CD14-positive monocyte (primary cell): Measurements from ENCODE around the gene PTGR1. TPM values are rescaled to one million over a fixed set of nuclear protein-coding genes. Genes with fewer than 3 reads are reported as not detected.
A peak's percentile ranks its signal among the peaks of the same experiment; 100 is the strongest.

Experiments
- DNase-seq, 3 donors: peaks; one replicate each; pipeline ENCODE4 v3.0.0-alpha.2; 2011 to 2022
- H2AFZ ChIP-seq: 2 replicates; pipeline ENCODE4 v1.6.0; 2012; ENCODE audit warnings: mild to moderate bottlenecking, low read depth, low read length, inconsistent platforms; ENCODE audit not compliant: insufficient read depth, poor library complexity, severe bottlenecking
- H3K27ac ChIP-seq, 2 donors: 1 replicate in 1 of 2; 2 replicates in 1 of 2; pipeline ENCODE4 v1.5.1; 2012 to 2013; ENCODE audit warnings: low read length in 2 of 2, control low read depth in 1 of 2, inconsistent platforms in 1 of 2, low read depth in 1 of 2, mild to moderate bottlenecking in 1 of 2
- H3K27me3 ChIP-seq, 2 donors: one replicate each; pipeline versions ENCODE4 v1.6.0 to v1.6.1; 2011 to 2013; ENCODE audit warnings: low read length in 2 of 2; ENCODE audit not compliant: control insufficient read depth in 2 of 2, insufficient read depth in 2 of 2
- H3K36me3 ChIP-seq, 2 donors: replicated peaks in 1 of 2; 1 replicate in 1 of 2; 2 replicates in 1 of 2; pipeline versions ENCODE4 v1.5.1 to v1.6.1; 2012 to 2013; ENCODE audit warnings: low read length in 2 of 2, control low read depth in 1 of 2, inconsistent platforms in 1 of 2, mild to moderate bottlenecking in 1 of 2; ENCODE audit not compliant: insufficient read depth in 2 of 2, control insufficient read depth in 1 of 2
- H3K4me1 ChIP-seq, 2 donors: 1 replicate in 1 of 2; 2 replicates in 1 of 2; pipeline versions ENCODE4 v1.5.1 to v1.6.1; 2012 to 2013; ENCODE audit warnings: low read length in 2 of 2, control low read depth in 1 of 2, inconsistent platforms in 1 of 2, mild to moderate bottlenecking in 1 of 2, moderate library complexity in 1 of 2; ENCODE audit not compliant: insufficient read depth in 2 of 2, control insufficient read depth in 1 of 2
- H3K4me2 ChIP-seq: replicated peaks from 2 replicates; pipeline ENCODE3; 2012; ENCODE audit warnings: low read length, moderate library complexity, mild to moderate bottlenecking; ENCODE audit not compliant: poor library complexity, severe bottlenecking; ENCODE audit errors: extremely low read depth
- H3K4me3 ChIP-seq, 3 experiments: fragments of 200-600 bp in 1 of 3; sonication (generic) in 1 of 3; replicated peaks in 1 of 3; 1 replicate in 2 of 3; 2 replicates in 1 of 3; pipeline ENCODE4 v1.5.1; 2011 to 2013; ENCODE audit warnings: low read length in 3 of 3, mild to moderate bottlenecking in 3 of 3, control low read depth in 2 of 3, low read depth in 2 of 3, inconsistent platforms in 1 of 3, moderate library complexity in 1 of 3
- H3K79me2 ChIP-seq: 2 replicates; pipeline ENCODE4 v1.6.0; 2012; ENCODE audit warnings: mild to moderate bottlenecking, control low read depth, inconsistent platforms, low read length, moderate library complexity; ENCODE audit not compliant: insufficient read depth
- H3K9ac ChIP-seq: 2 replicates; pipeline ENCODE4 v1.6.0; 2017; ENCODE audit warnings: low read length, mild to moderate bottlenecking; ENCODE audit not compliant: insufficient read depth, poor library complexity, severe bottlenecking
- H3K9me3 ChIP-seq, 2 donors: replicated peaks in 1 of 2; 1 replicate in 1 of 2; 2 replicates in 1 of 2; pipeline versions ENCODE4 v1.5.1 to v1.6.1; 2012 to 2013; ENCODE audit warnings: low read length in 2 of 2, control low read depth in 1 of 2; ENCODE audit not compliant: control insufficient read depth in 1 of 2, insufficient read depth in 1 of 2
- H4K20me1 ChIP-seq: 2 replicates; pipeline ENCODE4 v1.6.0; 2012; ENCODE audit warnings: mild to moderate bottlenecking, low read length, control low read depth, moderate library complexity; ENCODE audit not compliant: insufficient read depth
- H3K27ac Mint-ChIP-seq, 7 donors: one replicate each; pipeline ENCODE4 v1.8.0; 2020; ENCODE audit warnings: mild to moderate bottlenecking in 7 of 7, mixed read lengths in 7 of 7, moderate library complexity in 6 of 7, inconsistent platforms in 2 of 7
- H3K27me3 Mint-ChIP-seq, 3 donors: one replicate each; pipeline ENCODE4 v1.8.0; 2021 to 2022; ENCODE audit warnings: low read depth in 3 of 3, mild to moderate bottlenecking in 3 of 3, mixed read lengths in 3 of 3, moderate library complexity in 3 of 3, inconsistent platforms in 1 of 3
- H3K36me3 Mint-ChIP-seq, 2 donors: one replicate each; pipeline ENCODE4 v1.8.0; 2020; ENCODE audit warnings: mixed read lengths in 2 of 2, inconsistent platforms in 1 of 2, mild to moderate bottlenecking in 1 of 2
- H3K4me1 Mint-ChIP-seq: one replicate; pipeline ENCODE4 v1.8.0; 2020; ENCODE audit warnings: mild to moderate bottlenecking, mixed read lengths
- H3K4me3 Mint-ChIP-seq, 2 donors: one replicate each; pipeline ENCODE4 v1.8.0; 2020; ENCODE audit warnings: mild to moderate bottlenecking in 2 of 2, mixed read lengths in 2 of 2, moderate library complexity in 1 of 2
- H3K9me3 Mint-ChIP-seq, 7 donors: one replicate each; pipeline ENCODE4 v1.8.0; 2020 to 2022; ENCODE audit warnings: mixed read lengths in 7 of 7, mild to moderate bottlenecking in 6 of 7, moderate library complexity in 6 of 7, inconsistent platforms in 2 of 7
- WGBS: methylation state at CpG from one replicate; pipeline ENCODE4 v1.1.5; 2013; ENCODE audit warnings: missing lambda C conversion rate; ENCODE audit not compliant: insufficient coverage; 5-methylcytosine and 5-hydroxymethylcytosine counted together
- intact Hi-C, 2 donors: fragments of 100-400 bp; cut with micrococcal nuclease; formaldehyde crosslinking; loops; one replicate each; pipeline versions ENCODE4 v1.15.0 to v1.15.1; 2023
- polyA plus RNA-seq, 3 donors: library from polyadenylated mRNA; depleted of rRNA in 1 of 3; unstranded in 2 of 3; stranded (reverse) in 1 of 3; fragments of 300-500 nt in 2 of 3; fragments of >200 nt in 1 of 3; fragmentation: Illumina TruSeq in 2 of 3; gene quantifications; 1 replicate in 2 of 3; 2 replicates in 1 of 3; pipeline ENCODE4 v1.2.3, GENCODE V29; 2012 to 2021
- TF ChIP-seq, protein P1 (sequence below): fragments of 200-600 bp; IDR thresholded peaks from one replicate; pipeline ENCODE4 v1.8.0; 2022; ENCODE audit warnings: antibody characterized with exemption, mild to moderate bottlenecking

Gene PTGR1
- polyA plus RNA-seq, 3 donors = 0.41 to 1.1 (median 0.68) TPM

DNA sequence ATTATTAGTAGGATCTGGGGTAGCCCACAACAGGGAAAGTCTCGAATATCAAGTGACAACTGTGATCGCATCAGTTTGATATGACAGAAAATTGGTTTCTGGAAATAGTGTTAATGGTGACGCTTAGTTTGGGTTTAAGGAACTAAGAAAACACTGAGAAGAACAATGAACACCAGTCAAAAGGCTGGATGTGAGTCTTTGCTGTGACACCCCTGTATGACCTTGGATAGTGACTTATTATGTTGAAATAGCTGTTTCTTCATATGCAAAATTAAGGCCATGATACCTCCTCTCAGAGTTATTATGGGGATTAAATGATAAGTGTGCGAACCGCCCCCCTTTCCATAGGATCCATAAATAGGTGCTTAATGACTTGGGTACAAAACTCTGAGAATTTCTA lies 32.6 kb upstream of the PTGR1 start:
- Mint-ChIP-seq H3K4me3 (peak overlapping the region; percentile 93), H3K27ac (peak overlapping the region; percentile 89 to 95 (median 93)), H3K36me3 (peaks cover 5 to 6% of the 10 kb centered on the region in 2 donors), H3K4me1 (peaks cover 42% of the 10 kb centered on the region), H3K27me3 (peaks cover 0 to 2% (median 0%) of the 10 kb centered on the region in 3 donors), H3K9me3 (no peaks in the 10 kb centered on the region)
- Histone ChIP-seq H3K4me2 (peak overlapping the region; percentile 87), H3K27me3 (no peaks in the 10 kb centered on the region), H3K27ac (peak overlapping the region; percentile 74 to 90), H3K9ac (peak overlapping the region; percentile 93), H2AFZ (peak overlapping the region; percentile 97), H4K20me1 (peaks cover 24% of the 10 kb centered on the region), H3K4me1 (peaks cover 21 to 23% of the 10 kb centered on the region in 2 donors), H3K4me3 (peak overlapping the region; percentile 70 to 92 (median 76)), H3K79me2 (peaks cover 53% of the 10 kb centered on the region), H3K9me3 (no peaks in the 10 kb centered on the region), H3K36me3 (no peaks in the 10 kb centered on the region)
- peak; percentile 48 to 69 (median 57) for DNase-seq
- intact Hi-C loops = loop anchor here in 1 of 2 donors (5.0 kb wide), 1 partner anchor 150 kb away; the partner anchor contains the start of gene ECPAS
- TF ChIP-seq, protein P1, sequence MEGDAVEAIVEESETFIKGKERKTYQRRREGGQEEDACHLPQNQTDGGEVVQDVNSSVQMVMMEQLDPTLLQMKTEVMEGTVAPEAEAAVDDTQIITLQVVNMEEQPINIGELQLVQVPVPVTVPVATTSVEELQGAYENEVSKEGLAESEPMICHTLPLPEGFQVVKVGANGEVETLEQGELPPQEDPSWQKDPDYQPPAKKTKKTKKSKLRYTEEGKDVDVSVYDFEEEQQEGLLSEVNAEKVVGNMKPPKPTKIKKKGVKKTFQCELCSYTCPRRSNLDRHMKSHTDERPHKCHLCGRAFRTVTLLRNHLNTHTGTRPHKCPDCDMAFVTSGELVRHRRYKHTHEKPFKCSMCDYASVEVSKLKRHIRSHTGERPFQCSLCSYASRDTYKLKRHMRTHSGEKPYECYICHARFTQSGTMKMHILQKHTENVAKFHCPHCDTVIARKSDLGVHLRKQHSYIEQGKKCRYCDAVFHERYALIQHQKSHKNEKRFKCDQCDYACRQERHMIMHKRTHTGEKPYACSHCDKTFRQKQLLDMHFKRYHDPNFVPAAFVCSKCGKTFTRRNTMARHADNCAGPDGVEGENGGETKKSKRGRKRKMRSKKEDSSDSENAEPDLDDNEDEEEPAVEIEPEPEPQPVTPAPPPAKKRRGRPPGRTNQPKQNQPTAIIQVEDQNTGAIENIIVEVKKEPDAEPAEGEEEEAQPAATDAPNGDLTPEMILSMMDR = no peak
- WGBS = 10% methylated on average over 2 of the region's 5 CpGs

DNA sequence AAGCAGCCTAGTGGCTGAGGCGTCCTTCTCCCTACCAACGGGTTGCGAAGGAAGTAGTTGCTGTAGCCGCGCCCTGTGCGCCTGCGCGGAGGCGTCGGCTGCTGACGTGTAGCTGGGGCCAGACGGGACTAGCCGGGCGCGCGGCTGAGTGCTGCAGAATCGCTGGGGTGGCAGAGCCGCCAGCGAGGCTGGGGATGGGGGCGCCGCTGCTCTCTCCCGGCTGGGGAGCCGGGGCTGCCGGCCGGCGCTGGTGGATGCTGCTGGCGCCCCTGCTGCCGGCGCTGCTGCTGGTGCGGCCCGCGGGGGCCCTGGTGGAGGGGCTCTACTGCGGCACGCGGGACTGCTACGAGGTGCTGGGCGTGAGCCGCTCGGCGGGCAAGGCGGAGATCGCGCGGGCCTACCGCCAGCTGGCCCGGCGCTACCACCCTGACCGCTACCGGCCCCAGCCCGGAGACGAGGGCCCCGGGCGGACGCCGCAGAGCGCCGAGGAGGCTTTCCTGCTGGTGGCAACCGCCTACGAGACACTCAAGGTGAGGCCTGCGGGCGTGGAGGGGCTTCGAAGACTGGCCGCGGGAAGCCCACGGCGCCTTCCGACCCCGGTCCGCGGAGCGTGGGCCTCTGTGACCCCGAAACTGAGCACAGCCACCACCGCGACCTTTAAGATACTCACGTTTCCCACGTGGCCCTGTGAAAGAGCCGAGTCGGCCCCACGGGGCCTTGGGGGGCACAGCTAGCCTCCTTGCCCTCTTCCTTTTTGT lies 31.9 kb upstream of the PTGR1 start, which contains the start of gene DNAJC25:
Gene DNAJC25 (plus strand): TSS at position 121 of the 758 bp plus-strand sequence. CDS start 74 bp downstream, at position 195.
- Mint-ChIP-seq H3K9me3 (no peaks in the 10 kb centered on the region), H3K27me3 (peaks cover 0 to 2% (median 0%) of the 10 kb centered on the region in 3 donors), H3K4me3 (peak within 1 kb of the TSS; percentile 93 to 96), H3K36me3 (peaks cover 5 to 6% of the 10 kb centered on the region in 2 donors), H3K4me1 (peaks cover 42% of the 10 kb centered on the region), H3K27ac (peak within 1 kb of the TSS; percentile 89 to 95 (median 93))
- Histone ChIP-seq H3K27me3 (no peaks in the 10 kb centered on the region), H3K9me3 (no peaks in the 10 kb centered on the region), H2AFZ (peak within 1 kb of the TSS; percentile 97), H4K20me1 (peaks cover 18% of the 10 kb centered on the region), H3K36me3 (no peaks in the 10 kb centered on the region), H3K9ac (peak within 1 kb of the TSS; percentile 93), H3K79me2 (peaks cover 47% of the 10 kb centered on the region), H3K27ac (peak within 1 kb of the TSS; percentile 74 to 90), H3K4me1 (peaks cover 21 to 23% of the 10 kb centered on the region in 2 donors), H3K4me3 (peak within 1 kb of the TSS; percentile 70 to 92 (median 76)), H3K4me2 (peak within 1 kb of the TSS; percentile 87)
- TF ChIP-seq, protein P1 = no peak
- WGBS = under 1% methylated on average over 79 of the region's 79 CpGs
- intact Hi-C loops = loop anchor here in 1 of 2 donors (5.0 kb wide), 1 partner anchor 149 kb away; the partner anchor contains the start of gene ECPAS
- DNase-seq = peak; percentile 97 to 98 (median 98)
